ENCODE data around the gene SLC44A1. TPM values are rescaled to one million over a fixed set of nuclear protein-coding genes. Genes with fewer than 3 reads are reported as not detected.

Gene SLC44A1
- total and polyA plus RNA-seq, 2 donors = 11.6 to 13.8 TPM

DNA sequence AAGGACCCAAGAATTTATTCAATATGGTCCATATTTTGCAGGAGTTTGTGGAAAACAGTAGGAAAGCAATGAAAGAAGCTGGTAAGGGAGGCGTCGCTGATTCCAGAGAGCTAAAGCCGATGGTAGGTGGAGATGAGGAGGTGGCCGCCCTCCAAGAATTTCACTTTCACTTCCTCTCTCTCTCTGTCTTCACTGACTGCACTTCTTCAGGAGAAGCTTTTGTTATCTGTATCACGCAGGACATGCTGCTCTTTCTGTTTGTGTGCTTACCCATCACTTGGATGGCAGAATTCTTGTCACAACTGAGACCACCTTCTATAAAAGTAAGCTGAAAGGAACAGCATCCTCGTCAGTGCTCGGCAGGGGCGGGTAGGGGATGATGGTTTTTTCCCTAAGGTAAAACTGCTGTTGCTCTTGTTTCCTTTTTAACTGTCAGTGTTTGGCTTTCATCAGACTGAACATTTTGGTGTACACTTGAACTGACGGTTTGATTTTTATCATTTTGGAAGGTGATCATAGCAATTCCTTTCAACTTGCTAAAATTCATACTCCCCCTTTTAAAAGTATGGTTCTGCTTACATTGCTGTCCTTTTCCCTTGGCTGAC lies 141.0 kb downstream of the SLC44A1 start:
- no peaks in the 10 kb centered on the region for H3K9me3 ChIP-seq (ENCODE audit: control insufficient read depth in 2 of 2, insufficient read depth in 1 of 2, low read length in 1 of 2)
- 3% methylated on average over 9 of the region's 9 CpGs for WGBS
- peak overlapping the region; percentile 44 to 64 for H3K4me3 ChIP-seq (ENCODE audit: low read length in 2 of 2)
- H3K27me3 ChIP-seq (ENCODE audit: control insufficient read depth in 2 of 2, insufficient read depth in 1 of 2, low read length in 1 of 2) = no peaks in the 10 kb centered on the region
- peak; percentile 14 to 76 (median 44) for DNase-seq (ENCODE audit: low read depth in 6 of 9, low spot score in 9 of 9)
- peaks cover 0 to 4% of the 10 kb centered on the region in 2 donors for H3K4me1 ChIP-seq (ENCODE audit: control insufficient read depth in 2 of 2, insufficient read depth in 2 of 2, low read length in 2 of 2)
- peak overlapping the region; percentile 77 to 85 for H3K27ac ChIP-seq (ENCODE audit: low read depth in 1 of 2, low read length in 1 of 2)
- no peaks in the 10 kb centered on the region for H3K36me3 ChIP-seq (ENCODE audit: control insufficient read depth in 2 of 2, insufficient read depth in 2 of 2, low read length in 1 of 2)

DNA sequence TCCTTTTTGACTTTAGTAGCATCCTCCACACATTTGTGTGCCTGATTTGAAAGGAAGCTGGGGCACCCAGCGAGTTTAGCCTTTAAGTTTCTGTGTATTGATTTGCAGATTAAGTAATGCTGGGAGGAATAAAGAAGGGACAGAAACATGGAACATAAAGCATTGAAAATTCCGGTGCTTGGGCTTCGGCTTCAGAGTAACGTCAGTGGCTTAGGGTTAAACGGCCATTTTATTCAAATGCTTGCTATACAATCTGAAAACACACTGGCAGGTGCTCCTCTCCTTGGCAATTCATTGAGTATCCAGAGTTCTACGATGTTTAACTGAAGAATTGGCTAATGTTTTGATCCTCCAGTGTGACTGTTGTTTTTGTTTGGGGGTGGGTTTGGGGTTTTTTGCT lies 145.3 kb downstream of the SLC44A1 start:
- H3K36me3 ChIP-seq (ENCODE audit: control insufficient read depth in 2 of 2, insufficient read depth in 2 of 2, low read length in 1 of 2) = no peaks in the 10 kb centered on the region
- peaks cover 0 to 4% of the 10 kb centered on the region in 2 donors for H3K4me1 ChIP-seq (ENCODE audit: control insufficient read depth in 2 of 2, insufficient read depth in 2 of 2, low read length in 2 of 2)
- H3K27ac ChIP-seq (ENCODE audit: low read depth in 1 of 2, low read length in 1 of 2) = no peak overlapping the region
- H3K4me3 ChIP-seq (ENCODE audit: low read length in 2 of 2) = no peak overlapping the region
- no peaks in the 10 kb centered on the region for H3K9me3 ChIP-seq (ENCODE audit: control insufficient read depth in 2 of 2, insufficient read depth in 1 of 2, low read length in 1 of 2)
- no peak for DNase-seq (ENCODE audit: low read depth in 6 of 9, low spot score in 9 of 9)
- no peaks in the 10 kb centered on the region for H3K27me3 ChIP-seq (ENCODE audit: control insufficient read depth in 2 of 2, insufficient read depth in 1 of 2, low read length in 1 of 2)
- 97% methylated on average over 6 of the region's 6 CpGs for WGBS

DNA sequence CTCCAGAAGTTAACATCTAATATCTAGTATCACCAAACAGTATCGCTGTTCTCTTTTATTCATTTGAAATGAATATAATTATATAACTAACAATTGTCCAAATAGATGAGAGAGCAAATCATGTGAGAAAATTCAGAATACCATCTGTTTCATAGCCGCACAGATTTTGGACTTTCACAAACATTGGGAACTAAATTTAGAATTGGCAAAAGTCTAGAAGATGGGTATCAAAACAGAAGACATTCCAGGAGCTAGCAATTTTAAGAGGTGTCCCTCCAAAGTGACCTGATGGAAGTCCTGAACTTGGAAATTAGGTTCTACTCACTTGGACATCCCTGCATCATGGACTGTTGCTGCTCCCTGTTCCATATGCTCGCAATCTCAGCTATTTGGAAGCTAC lies 146.4 kb downstream of the SLC44A1 start:
- H3K36me3 ChIP-seq (ENCODE audit: control insufficient read depth in 2 of 2, insufficient read depth in 2 of 2, low read length in 1 of 2) = no peaks in the 10 kb centered on the region
- WGBS = 96% methylated on average over 3 of the region's 3 CpGs
- no peak overlapping the region for H3K27ac ChIP-seq (ENCODE audit: low read depth in 1 of 2, low read length in 1 of 2)
- no peak for DNase-seq (ENCODE audit: low read depth in 6 of 9, low spot score in 9 of 9)
- no peak overlapping the region for H3K4me3 ChIP-seq (ENCODE audit: low read length in 2 of 2)
- no peaks in the 10 kb centered on the region for H3K27me3 ChIP-seq (ENCODE audit: control insufficient read depth in 2 of 2, insufficient read depth in 1 of 2, low read length in 1 of 2)
- H3K4me1 ChIP-seq (ENCODE audit: control insufficient read depth in 2 of 2, insufficient read depth in 2 of 2, low read length in 2 of 2) = peaks cover 0 to 4% of the 10 kb centered on the region in 2 donors
- no peaks in the 10 kb centered on the region for H3K9me3 ChIP-seq (ENCODE audit: control insufficient read depth in 2 of 2, insufficient read depth in 1 of 2, low read length in 1 of 2)

DNA sequence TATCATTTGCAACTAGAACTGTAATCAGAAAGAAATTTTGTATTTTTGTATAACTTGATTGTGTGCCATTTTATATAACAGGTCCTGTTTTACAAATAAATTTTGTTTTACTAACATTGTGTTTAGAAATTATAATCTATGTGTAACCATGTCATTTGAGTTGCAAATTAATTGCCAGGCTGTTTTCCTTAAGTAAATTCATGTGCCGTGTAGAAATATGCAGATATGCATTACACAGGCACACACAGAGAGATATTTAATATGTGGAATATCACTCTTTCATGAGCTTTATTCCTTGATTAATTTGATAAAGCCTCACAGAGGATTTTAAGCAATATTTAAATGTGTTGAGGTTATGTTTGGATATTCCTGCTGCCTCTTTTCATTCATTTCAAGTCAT lies 146.8 kb downstream of the SLC44A1 start:
- DNase-seq (ENCODE audit: low read depth in 6 of 9, low spot score in 9 of 9) = no peak
- 98% methylated on average over 1 of the region's 1 CpG for WGBS
- Histone ChIP-seq H3K27me3 (ENCODE audit: control insufficient read depth in 2 of 2, insufficient read depth in 1 of 2, low read length in 1 of 2) (no peaks in the 10 kb centered on the region), H3K36me3 (ENCODE audit: control insufficient read depth in 2 of 2, insufficient read depth in 2 of 2, low read length in 1 of 2) (no peaks in the 10 kb centered on the region), H3K4me3 (ENCODE audit: low read length in 2 of 2) (no peak overlapping the region), H3K4me1 (ENCODE audit: control insufficient read depth in 2 of 2, insufficient read depth in 2 of 2, low read length in 2 of 2) (peaks cover 0 to 3% of the 10 kb centered on the region in 2 donors), H3K9me3 (ENCODE audit: control insufficient read depth in 2 of 2, insufficient read depth in 1 of 2, low read length in 1 of 2) (no peaks in the 10 kb centered on the region), H3K27ac (ENCODE audit: low read depth in 1 of 2, low read length in 1 of 2) (no peak overlapping the region)

DNA sequence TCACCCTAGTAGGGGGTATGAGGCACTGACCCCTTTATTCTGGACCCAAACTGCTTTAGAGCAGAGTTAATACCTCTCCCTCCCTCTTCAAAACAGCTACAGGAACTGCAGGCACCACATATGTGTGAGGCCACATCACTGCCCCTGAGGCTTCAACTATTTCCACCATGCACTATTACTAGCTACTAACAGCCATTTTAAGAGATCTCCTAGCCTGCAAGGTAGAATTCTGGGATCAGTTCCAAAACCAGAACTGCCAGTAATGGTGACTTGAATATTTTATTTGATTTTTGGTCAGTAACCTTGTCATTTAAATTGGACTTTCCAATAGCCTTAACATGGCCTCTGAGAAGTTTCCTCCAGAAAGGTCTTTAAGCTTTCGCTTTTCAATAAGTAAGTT lies 148.1 kb downstream of the SLC44A1 start:
- WGBS = 100% methylated on average over 1 of the region's 1 CpG
- Histone ChIP-seq H3K9me3 (ENCODE audit: control insufficient read depth in 2 of 2, insufficient read depth in 1 of 2, low read length in 1 of 2) (no peaks in the 10 kb centered on the region), H3K27me3 (ENCODE audit: control insufficient read depth in 2 of 2, insufficient read depth in 1 of 2, low read length in 1 of 2) (no peaks in the 10 kb centered on the region), H3K4me3 (ENCODE audit: low read length in 2 of 2) (no peak overlapping the region), H3K36me3 (ENCODE audit: control insufficient read depth in 2 of 2, insufficient read depth in 2 of 2, low read length in 1 of 2) (no peaks in the 10 kb centered on the region), H3K4me1 (ENCODE audit: control insufficient read depth in 2 of 2, insufficient read depth in 2 of 2, low read length in 2 of 2) (no peaks in the 10 kb centered on the region), H3K27ac (ENCODE audit: low read depth in 1 of 2, low read length in 1 of 2) (no peak overlapping the region)
- DNase-seq (ENCODE audit: low read depth in 6 of 9, low spot score in 9 of 9) = no peak

DNA sequence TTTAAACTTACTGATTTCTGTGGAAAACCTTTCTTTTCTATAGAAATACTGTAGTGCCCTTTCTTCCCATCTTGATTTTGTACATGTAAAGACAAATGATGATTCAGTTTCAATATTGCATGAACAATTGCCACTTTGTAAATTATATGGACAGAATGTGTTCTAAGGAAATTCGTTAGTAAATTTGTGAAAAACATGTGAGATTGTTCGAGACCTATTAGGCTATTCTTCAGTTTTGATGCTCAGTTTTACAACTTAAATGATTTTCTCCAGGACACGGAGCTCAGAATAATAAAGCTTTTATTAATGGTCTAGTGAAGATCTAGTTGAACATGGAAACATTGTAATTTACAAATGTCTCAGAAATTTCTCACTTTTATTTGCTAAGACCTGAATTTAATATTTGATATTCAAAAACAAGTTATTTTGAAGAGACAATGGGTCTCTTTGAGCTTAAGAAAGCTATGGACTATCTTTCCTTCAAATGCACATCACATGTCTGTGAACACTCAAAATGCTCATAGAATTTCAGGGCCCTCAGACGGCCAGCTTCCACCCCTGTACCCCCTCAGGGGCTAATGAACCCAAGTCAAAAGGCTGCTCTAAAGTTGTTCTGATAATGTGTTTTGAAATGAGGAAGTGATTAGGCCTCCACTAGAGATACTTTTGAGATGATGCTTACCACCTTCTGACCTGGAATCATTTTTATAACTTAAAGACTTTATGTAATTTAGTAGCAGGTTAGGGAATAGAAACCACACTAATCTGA lies 149.3 kb downstream of the SLC44A1 start:
- Histone ChIP-seq H3K4me1 (ENCODE audit: control insufficient read depth in 2 of 2, insufficient read depth in 2 of 2, low read length in 2 of 2) (no peaks in the 10 kb centered on the region), H3K4me3 (ENCODE audit: low read length in 2 of 2) (no peak overlapping the region), H3K9me3 (ENCODE audit: control insufficient read depth in 2 of 2, insufficient read depth in 1 of 2, low read length in 1 of 2) (no peaks in the 10 kb centered on the region), H3K27ac (ENCODE audit: low read depth in 1 of 2, low read length in 1 of 2) (no peak overlapping the region), H3K36me3 (ENCODE audit: control insufficient read depth in 2 of 2, insufficient read depth in 2 of 2, low read length in 1 of 2) (no peaks in the 10 kb centered on the region), H3K27me3 (ENCODE audit: control insufficient read depth in 2 of 2, insufficient read depth in 1 of 2, low read length in 1 of 2) (no peaks in the 10 kb centered on the region)
- WGBS = 98% methylated on average over 4 of the region's 4 CpGs
- no peak for DNase-seq (ENCODE audit: low read depth in 6 of 9, low spot score in 9 of 9)

DNA sequence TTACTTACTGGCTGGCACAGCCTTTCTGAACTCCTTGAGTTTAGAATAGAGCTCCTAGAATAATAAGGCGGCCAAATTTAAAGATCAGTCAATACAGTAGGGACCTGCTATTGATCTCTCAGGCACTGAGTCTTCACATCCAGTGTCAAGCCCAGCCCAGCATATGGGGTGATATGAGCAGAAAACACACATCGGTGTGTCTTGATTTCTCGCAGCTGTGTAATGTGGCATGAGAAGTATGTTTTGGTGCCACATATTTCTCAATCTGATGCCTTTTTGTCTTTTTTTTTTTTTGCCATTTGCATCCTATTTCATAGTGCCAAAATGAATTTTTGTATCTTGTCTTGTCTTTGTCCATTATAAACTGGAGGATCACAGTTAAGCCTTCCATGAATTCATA lies 152.0 kb downstream of the SLC44A1 start:
- peaks cover 0 to 2% of the 10 kb centered on the region in 2 donors for H3K27me3 ChIP-seq (ENCODE audit: control insufficient read depth in 2 of 2, insufficient read depth in 1 of 2, low read length in 1 of 2)
- 99% methylated on average over 3 of the region's 3 CpGs for WGBS
- H3K4me1 ChIP-seq (ENCODE audit: control insufficient read depth in 2 of 2, insufficient read depth in 2 of 2, low read length in 2 of 2) = no peaks in the 10 kb centered on the region
- H3K9me3 ChIP-seq (ENCODE audit: control insufficient read depth in 2 of 2, insufficient read depth in 1 of 2, low read length in 1 of 2) = no peaks in the 10 kb centered on the region
- no peak for DNase-seq (ENCODE audit: low read depth in 6 of 9, low spot score in 9 of 9)
- H3K36me3 ChIP-seq (ENCODE audit: control insufficient read depth in 2 of 2, insufficient read depth in 2 of 2, low read length in 1 of 2) = no peaks in the 10 kb centered on the region
- H3K4me3 ChIP-seq (ENCODE audit: low read length in 2 of 2) = no peak overlapping the region
- H3K27ac ChIP-seq (ENCODE audit: low read depth in 1 of 2, low read length in 1 of 2) = no peak overlapping the region

DNA sequence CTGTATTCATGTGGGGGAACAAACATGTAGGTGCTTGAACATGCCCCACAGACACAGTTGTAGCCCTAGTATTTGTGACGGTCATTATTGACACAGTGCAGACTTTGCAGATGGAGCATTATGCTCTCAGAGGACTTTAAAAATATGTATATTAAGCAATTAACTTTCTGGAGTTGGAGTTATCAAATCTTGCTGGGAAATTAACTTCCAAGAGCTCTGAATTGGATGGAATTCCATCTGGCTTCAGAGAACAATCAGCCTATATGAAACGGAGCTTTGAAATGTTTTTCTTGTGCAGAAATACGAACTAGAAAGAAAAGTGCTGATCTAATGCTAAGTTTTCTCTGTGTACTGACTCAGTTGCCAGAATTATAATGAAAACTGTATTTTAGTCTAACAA lies 152.4 kb downstream of the SLC44A1 start:
- no peaks in the 10 kb centered on the region for H3K4me1 ChIP-seq (ENCODE audit: control insufficient read depth in 2 of 2, insufficient read depth in 2 of 2, low read length in 2 of 2)
- 93% methylated on average over 3 of the region's 3 CpGs for WGBS
- no peak overlapping the region for H3K27ac ChIP-seq (ENCODE audit: low read depth in 1 of 2, low read length in 1 of 2)
- H3K27me3 ChIP-seq (ENCODE audit: control insufficient read depth in 2 of 2, insufficient read depth in 1 of 2, low read length in 1 of 2) = peaks cover 4 to 7% of the 10 kb centered on the region in 2 donors
- no peak overlapping the region for H3K4me3 ChIP-seq (ENCODE audit: low read length in 2 of 2)
- H3K9me3 ChIP-seq (ENCODE audit: control insufficient read depth in 2 of 2, insufficient read depth in 1 of 2, low read length in 1 of 2) = no peaks in the 10 kb centered on the region
- no peaks in the 10 kb centered on the region for H3K36me3 ChIP-seq (ENCODE audit: control insufficient read depth in 2 of 2, insufficient read depth in 2 of 2, low read length in 1 of 2)
- DNase-seq (ENCODE audit: low read depth in 6 of 9, low spot score in 9 of 9) = no peak

DNA sequence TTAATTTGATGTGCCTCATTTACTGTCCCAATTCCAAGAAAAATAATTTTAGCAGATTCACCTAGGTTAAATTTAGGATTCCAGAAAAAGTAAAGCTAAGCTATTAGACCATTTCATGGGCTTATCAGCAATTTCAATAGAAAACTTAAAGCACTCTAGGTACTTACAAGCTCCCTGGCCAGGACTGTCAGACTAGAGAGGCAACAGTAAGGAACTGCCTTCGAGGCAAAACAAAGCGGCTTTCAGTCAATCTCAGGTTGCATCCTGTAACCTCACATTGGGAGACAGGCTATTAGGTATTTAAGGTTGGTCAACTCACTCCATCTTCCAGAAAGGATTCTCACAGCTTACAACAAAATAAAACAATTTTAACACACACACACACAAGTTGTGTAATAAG lies 154.7 kb downstream of the SLC44A1 start:
- 93% methylated on average over 2 of the region's 2 CpGs for WGBS
- DNase-seq (ENCODE audit: low read depth in 6 of 9, low spot score in 9 of 9) = no peak

More for the DNA sequence above, 154.7 kb downstream of the SLC44A1 start:
- H3K36me3 ChIP-seq (ENCODE audit: control insufficient read depth in 2 of 2, insufficient read depth in 2 of 2, low read length in 1 of 2) = no peaks in the 10 kb centered on the region
- peaks cover 0 to 2% of the 10 kb centered on the region in 2 donors for H3K4me1 ChIP-seq (ENCODE audit: control insufficient read depth in 2 of 2, insufficient read depth in 2 of 2, low read length in 2 of 2)
- no peaks in the 10 kb centered on the region for H3K9me3 ChIP-seq (ENCODE audit: control insufficient read depth in 2 of 2, insufficient read depth in 1 of 2, low read length in 1 of 2)
- peaks cover 19 to 22% of the 10 kb centered on the region in 2 donors for H3K27me3 ChIP-seq (ENCODE audit: control insufficient read depth in 2 of 2, insufficient read depth in 1 of 2, low read length in 1 of 2)
- H3K4me3 ChIP-seq (ENCODE audit: low read length in 2 of 2) = no peak overlapping the region
- H3K27ac ChIP-seq (ENCODE audit: low read depth in 1 of 2, low read length in 1 of 2) = no peak overlapping the region

All from thymus (tissue), 11 donors.